ENCODE data around the gene SERPINC1.

GRCh38 chr1:173863224-173864161 is 53.6 kb downstream of the SERPINC1 start:
- no peak for TF ChIP-seq POLR2AphosphoS5 (IDR thresholded peaks at IDR 0.05)
- TF ChIP-seq CTCF (IDR thresholded peaks at IDR 0.05) = no peak

Data from upper lobe of left lung (tissue), 4 donors.